GM21367 (cell line): ENCODE results near the gene ST8SIA5.

Experiments used
- ATAC-seq: cut with Tn5 transposase; IDR thresholded peaks from one replicate; pipeline ENCODE4 v1.9.1; 2021; ENCODE audit not compliant: unreplicated experiment

ST8SIA5 gene

DNA sequence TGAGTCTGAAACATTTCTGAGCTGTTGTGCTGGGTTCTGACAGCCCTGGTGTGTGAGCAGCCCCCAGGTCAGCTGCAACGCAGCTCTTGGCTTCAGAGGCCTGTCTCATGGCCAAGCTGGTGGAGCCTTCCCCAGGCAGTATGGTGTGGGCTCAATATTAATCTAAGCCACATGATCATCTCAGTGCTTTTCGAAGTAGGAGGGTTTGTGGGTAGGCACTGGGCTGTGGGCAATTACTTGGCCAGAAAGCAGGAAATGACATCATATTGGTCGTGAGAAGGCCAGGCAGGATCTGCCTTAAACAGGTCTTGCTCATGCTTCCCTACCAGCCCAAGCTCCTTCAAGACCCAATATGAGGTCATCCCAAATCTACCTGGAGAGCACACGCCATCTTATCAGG is 126.7 kb downstream of the ST8SIA5 start:
- ATAC-seq = no peak

DNA sequence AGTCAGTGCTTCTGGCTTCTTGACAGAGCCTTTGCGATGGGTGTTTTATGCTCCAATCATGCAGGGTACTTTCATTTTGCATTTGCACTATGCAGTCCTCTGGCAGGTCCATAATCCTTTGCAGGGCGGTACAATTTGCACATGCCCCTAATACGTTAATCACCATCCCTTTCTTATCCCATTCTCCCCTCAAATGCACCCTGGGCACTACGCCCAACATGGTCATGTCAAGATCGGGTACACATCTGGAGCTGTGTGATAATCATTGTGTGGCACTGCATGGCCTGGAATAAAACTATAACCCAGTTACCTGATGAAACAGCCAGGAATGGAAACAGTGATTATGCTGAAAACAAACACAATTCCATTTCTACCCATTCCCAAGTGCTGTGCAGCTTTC is 127.5 kb downstream of the ST8SIA5 start:
- ATAC-seq = no peak

GRCh38 chr18:46628206-46628605 is 128.6 kb downstream of the ST8SIA5 start:
- ATAC-seq = no peak

DNA sequence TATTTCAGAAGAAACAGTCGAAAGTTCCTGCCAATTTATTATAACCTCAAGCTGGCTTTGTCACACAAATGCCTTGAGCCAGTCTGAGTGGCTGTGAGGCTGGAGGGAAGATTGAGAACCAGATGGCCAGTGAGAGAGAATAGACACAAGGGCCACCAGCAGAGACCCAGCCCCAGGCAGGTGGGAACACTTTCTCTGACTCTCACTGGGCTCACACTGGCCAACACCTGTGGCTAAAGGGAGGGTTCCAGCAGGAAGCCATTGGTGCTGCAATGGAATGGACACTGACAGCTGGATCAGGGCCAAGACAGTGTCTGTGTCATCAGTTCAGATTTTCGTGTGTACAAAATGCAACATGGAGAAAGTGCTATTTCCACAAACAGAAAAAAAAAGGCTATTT is 129.7 kb downstream of the ST8SIA5 start:
- no peak for ATAC-seq

DNA sequence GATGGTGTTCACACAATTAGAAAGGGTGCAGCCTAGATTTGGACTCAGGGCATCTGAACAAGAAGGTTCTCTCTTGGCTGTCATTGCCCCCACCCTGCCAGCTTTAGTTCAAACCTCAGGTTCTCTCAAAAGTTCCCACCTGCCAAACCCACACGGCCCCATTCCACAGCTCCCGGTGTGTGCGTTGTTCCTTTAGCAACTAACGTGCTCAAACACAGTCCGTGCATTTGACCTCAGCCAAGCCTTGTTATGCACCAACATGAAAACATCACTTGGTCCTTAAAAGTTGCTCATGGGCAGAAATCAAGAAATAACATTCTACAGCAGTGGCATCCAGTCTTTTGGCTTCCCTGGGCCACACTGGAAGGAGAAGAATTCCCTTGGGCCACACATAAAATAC is 131.8 kb downstream of the ST8SIA5 start:
- ATAC-seq = no peak

- no peak for ATAC-seq
Measured at GRCh38 chr18:46624127-46624526, 132.7 kb downstream of the ST8SIA5 start.

GRCh38 chr18:46623541-46623940 is 133.3 kb downstream of the ST8SIA5 start:
- ATAC-seq = no peak

DNA sequence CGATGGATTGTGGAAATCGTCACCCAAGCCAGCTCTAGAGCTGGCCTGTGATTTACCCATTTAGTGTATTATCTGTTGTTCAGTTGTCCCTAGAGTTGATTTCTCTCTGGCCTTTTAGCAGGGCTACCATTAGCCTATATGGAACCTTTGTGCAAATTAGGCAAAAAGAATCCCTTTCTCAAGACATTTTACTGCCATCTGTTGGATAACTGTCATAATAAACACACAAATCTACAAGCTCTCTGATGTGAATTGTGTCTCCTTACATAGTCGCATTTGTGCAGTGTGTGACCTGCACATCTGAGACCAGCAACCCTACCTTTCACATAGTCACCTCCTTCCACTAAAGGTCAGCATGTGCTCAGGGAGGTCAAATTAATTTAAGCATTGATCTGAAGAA is 133.9 kb downstream of the ST8SIA5 start:
- no peak for ATAC-seq

- ATAC-seq = no peak
Measured at GRCh38 chr18:46622451-46622850, 134.4 kb downstream of the ST8SIA5 start.

GRCh38 chr18:46621871-46622270 is 135.0 kb downstream of the ST8SIA5 start:
- no peak for ATAC-seq

DNA sequence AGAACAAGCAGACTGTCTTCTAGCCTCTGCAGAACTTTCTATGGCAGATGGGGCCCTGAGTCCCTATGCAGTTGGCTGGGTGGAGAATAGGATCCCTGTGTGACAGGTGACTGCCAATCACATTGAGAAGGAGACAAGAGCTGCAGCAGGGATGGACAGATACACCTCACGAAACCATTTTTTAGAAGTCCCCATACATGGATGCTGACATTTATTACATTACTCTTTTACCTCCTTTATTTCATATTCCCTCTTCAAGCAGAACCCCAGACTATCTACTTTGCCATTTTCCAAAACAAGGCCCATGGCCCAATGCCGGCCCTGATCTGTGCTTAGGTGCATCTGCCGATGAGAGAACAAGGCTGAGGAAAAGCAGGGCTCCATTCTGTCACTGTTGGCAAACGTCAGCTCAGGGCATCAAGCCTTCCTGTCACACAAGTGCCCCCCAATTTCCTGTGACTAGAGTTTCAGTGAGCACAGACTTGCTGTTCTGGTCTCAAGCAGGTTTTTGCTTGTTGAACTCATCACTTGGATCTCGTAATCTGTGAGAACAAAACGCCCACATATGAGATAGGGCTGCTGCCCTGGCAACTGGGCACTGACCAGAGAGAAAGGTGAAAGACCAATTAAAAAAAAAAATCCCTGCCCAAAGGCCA is 135.6 kb downstream of the ST8SIA5 start:
- no peak for ATAC-seq

- ATAC-seq = no peak
Measured at GRCh38 chr18:46619559-46619958, 137.3 kb downstream of the ST8SIA5 start.
